GM12878 (cell line): ENCODE data around the gene MT1H. TPM values are rescaled to one million over a fixed set of nuclear protein-coding genes. Genes with fewer than 3 reads are reported as not detected.

Source experiments
- CBX5 ChIP-seq: sonication (generic); IDR thresholded peaks from 2 replicates; pipeline ENCODE4 v1.6.1; 2016; ENCODE audit warnings: low read depth, moderate library complexity, mild to moderate bottlenecking, inconsistent platforms
- EED ChIP-seq: sonication (generic); IDR thresholded peaks from 2 replicates; pipeline ENCODE4 v1.6.1; 2016; ENCODE audit warnings: antibody characterized with exemption, low read depth
- HDGF ChIP-seq: fragments of 450-650 bp; IDR thresholded peaks from 2 replicates; pipeline ENCODE4 v1.6.1; 2016; ENCODE audit warnings: antibody characterized with exemption
- MEF2B ChIP-seq: fragments of 450-650 bp; IDR thresholded peaks from 2 replicates; pipeline ENCODE4 v1.6.1; 2018; ENCODE audit warnings: mild to moderate bottlenecking, moderate library complexity; ENCODE audit not compliant: partially characterized antibody, poor library complexity, severe bottlenecking
- SMAD1 ChIP-seq: fragments of 450-650 bp; IDR thresholded peaks from 2 replicates; pipeline ENCODE4 v1.6.1; 2018; ENCODE audit warnings: mild to moderate bottlenecking, low read depth; ENCODE audit not compliant: partially characterized antibody
- SP1 ChIP-seq: IDR thresholded peaks from one replicate; pipeline ENCODE4 v1.6.1; 2011; ENCODE audit warnings: low read depth, low read length
- ZNF24 ChIP-seq: fragments of 450-650 bp; IDR thresholded peaks from 2 replicates; pipeline ENCODE4 v1.6.1; 2017; ENCODE audit warnings: antibody characterized with exemption, mild to moderate bottlenecking
- polyA plus RNA-seq, 11 experiments: library from polyadenylated mRNA; depleted of rRNA in 4 of 11; unstranded in 6 of 11; stranded (reverse) in 5 of 11; fragments of >200 nt; fragmentation: Nextera tagmentation in 4 of 11; fragmentation: Illumina TruSeq in 1 of 11; extraction: Ambion mirVana in 4 of 11; extraction: Trizol in 1 of 11; gene quantifications; 1 replicate in 1 of 11; 2 replicates in 10 of 11; pipeline versions ENCODE4 v1.2.1 to v1.2.3, GENCODE V29; 2011 to 2016; ENCODE audit warnings: inconsistent platforms in 2 of 11, missing spikeins in 2 of 11, low read depth in 1 of 11
- total RNA-seq, 4 experiments: library from RNA; depleted of rRNA in 3 of 4; stranded (reverse); fragments of >200 nt in 3 of 4; fragmentation: Illumina TruSeq in 1 of 4; extraction: Trizol in 1 of 4; gene quantifications; 2 replicates each; pipeline versions ENCODE4 v1.2.1 to v1.2.3, GENCODE V29; 2013 to 2021
- TF ChIP-seq, protein P1 (sequence below): fragments of 450-650 bp; IDR thresholded peaks from 2 replicates; pipeline ENCODE4 v1.6.1; 2018; ENCODE audit warnings: borderline replicate concordance, mild to moderate bottlenecking; ENCODE audit not compliant: partially characterized antibody
- TF ChIP-seq, protein P2 (sequence below): fragments of 450-650 bp; formaldehyde crosslinking; IDR thresholded peaks from 2 replicates; pipeline ENCODE4 v1.4.0; 2022; ENCODE audit warnings: mild to moderate bottlenecking, moderate library complexity

The MT1H gene
- total and polyA plus RNA-seq, 10 of the 15 experiments (the other 5 are each of a cell fraction or from before 2014, with no cell fraction given) = 0.40 to 6.0 (median 1.1) TPM; not detected in 2

DNA sequence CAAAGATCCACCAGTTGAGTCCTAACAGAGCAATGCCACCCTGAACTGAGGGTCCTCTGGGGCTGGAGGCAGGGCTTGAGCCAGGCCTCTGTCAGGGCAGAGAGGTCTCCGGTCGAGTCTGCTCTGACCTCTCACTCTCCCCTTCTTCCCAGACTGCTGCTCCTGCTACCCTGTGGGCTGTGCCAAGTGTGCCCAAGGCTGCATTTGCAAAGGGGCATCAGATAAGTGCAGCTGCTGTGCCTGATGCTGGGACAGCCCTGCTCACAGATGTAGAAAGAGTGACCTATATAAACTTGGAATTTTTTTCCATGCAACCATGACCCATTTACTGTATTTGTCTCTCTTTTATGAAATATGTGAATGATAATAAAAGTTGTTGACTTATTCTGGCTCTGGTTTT lies 20.3 kb upstream of the MT1H start (continued):
- TF ChIP-seq, protein P1, sequence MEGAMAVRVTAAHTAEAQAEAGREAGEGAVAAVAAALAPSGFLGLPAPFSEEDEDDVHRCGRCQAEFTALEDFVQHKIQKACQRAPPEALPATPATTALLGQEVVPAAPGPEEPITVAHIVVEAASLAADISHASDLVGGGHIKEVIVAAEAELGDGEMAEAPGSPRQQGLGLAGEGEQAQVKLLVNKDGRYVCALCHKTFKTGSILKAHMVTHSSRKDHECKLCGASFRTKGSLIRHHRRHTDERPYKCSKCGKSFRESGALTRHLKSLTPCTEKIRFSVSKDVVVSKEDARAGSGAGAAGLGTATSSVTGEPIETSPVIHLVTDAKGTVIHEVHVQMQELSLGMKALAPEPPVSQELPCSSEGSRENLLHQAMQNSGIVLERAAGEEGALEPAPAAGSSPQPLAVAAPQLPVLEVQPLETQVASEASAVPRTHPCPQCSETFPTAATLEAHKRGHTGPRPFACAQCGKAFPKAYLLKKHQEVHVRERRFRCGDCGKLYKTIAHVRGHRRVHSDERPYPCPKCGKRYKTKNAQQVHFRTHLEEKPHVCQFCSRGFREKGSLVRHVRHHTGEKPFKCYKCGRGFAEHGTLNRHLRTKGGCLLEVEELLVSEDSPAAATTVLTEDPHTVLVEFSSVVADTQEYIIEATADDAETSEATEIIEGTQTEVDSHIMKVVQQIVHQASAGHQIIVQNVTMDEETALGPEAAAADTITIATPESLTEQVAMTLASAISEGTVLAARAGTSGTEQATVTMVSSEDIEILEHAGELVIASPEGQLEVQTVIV = no peak
- TF ChIP-seq, protein P2, sequence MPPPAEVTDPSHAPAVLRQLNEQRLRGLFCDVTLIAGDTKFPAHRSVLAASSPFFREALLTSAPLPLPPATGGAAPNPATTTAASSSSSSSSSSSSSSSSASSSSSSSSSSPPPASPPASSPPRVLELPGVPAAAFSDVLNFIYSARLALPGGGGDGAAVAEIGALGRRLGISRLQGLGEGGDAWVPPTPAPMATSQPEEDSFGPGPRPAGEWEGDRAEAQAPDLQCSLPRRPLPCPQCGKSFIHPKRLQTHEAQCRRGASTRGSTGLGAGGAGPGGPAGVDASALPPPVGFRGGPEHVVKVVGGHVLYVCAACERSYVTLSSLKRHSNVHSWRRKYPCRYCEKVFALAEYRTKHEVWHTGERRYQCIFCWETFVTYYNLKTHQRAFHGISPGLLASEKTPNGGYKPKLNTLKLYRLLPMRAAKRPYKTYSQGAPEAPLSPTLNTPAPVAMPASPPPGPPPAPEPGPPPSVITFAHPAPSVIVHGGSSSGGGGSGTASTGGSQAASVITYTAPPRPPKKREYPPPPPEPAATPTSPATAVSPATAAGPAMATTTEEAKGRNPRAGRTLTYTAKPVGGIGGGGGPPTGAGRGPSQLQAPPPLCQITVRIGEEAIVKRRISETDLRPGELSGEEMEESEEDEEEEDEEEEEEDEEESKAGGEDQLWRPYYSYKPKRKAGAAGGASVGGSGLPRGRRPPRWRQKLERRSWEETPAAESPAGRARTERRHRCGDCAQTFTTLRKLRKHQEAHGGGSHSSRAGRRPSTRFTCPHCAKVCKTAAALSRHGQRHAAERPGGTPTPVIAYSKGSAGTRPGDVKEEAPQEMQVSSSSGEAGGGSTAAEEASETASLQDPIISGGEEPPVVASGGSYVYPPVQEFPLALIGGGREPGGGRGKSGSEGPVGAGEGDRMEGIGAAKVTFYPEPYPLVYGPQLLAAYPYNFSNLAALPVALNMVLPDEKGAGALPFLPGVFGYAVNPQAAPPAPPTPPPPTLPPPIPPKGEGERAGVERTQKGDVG (CRISPR knock-in tag) = no peak
- no peak for TF ChIP-seq HDGF
- TF ChIP-seq ZNF24 = no peak
- TF ChIP-seq MEF2B = no peak
- no peak for TF ChIP-seq EED
- no peak for TF ChIP-seq CBX5
- no peak for TF ChIP-seq SMAD1
- no peak for TF ChIP-seq SP1
